HEK293 (cell line): Measurements from ENCODE around the gene GNAS-AS1.

Experiments used
- FEZF1 ChIP-seq: fragments of 450-650 bp; formaldehyde crosslinking; IDR thresholded peaks from 2 replicates; pipeline ENCODE4 v1.5.1; 2016; ENCODE audit warnings: missing biosample characterization, missing genetic modification characterization
- MEIS1 ChIP-seq: sonication (generic); formaldehyde crosslinking; IDR thresholded peaks from 2 replicates; pipeline ENCODE4 v1.8.1; 2022; ENCODE audit warnings: missing genetic modification reagents, mild to moderate bottlenecking, borderline replicate concordance
- MYNN ChIP-seq: fragments of 450-650 bp; formaldehyde crosslinking; IDR thresholded peaks from 2 replicates; pipeline ENCODE4 v1.5.1; 2016; ENCODE audit warnings: missing biosample characterization, missing genetic modification characterization, borderline replicate concordance
- TCF7L2 ChIP-seq: IDR thresholded peaks from 2 replicates; pipeline ENCODE4 v1.6.1; 2011; ENCODE audit warnings: low read depth, mild to moderate bottlenecking, inconsistent platforms, low read length, moderate library complexity, borderline replicate concordance
- TRIM28 ChIP-seq: IDR thresholded peaks from 2 replicates; pipeline ENCODE4 v1.6.1; 2011; ENCODE audit warnings: low read length, control low read depth, borderline replicate concordance
- ZNF24 ChIP-seq: fragments of 450-650 bp; formaldehyde crosslinking; IDR thresholded peaks from 2 replicates; pipeline ENCODE4 v1.5.1; 2016; ENCODE audit warnings: missing biosample characterization, missing genetic modification characterization
- ZNF302 ChIP-seq: fragments of 450-650 bp; formaldehyde crosslinking; IDR thresholded peaks from 2 replicates; pipeline ENCODE4 v1.5.1; 2016; ENCODE audit warnings: missing biosample characterization, missing genetic modification characterization, low read depth
- ZNF558 ChIP-seq: fragments of 450-650 bp; formaldehyde crosslinking; IDR thresholded peaks from 2 replicates; pipeline ENCODE4 v1.5.1; 2016; ENCODE audit warnings: missing biosample characterization, missing genetic modification characterization
- ZNF76 ChIP-seq: fragments of 450-650 bp; formaldehyde crosslinking; IDR thresholded peaks from 2 replicates; pipeline ENCODE4; 2016; ENCODE audit warnings: low read depth, missing biosample characterization, missing genetic modification characterization, borderline replicate concordance
- TF ChIP-seq, protein P1 (sequence below): fragments of 450-650 bp; formaldehyde crosslinking; IDR thresholded peaks from 2 replicates; pipeline ENCODE4 v1.5.1; 2016; ENCODE audit warnings: missing biosample characterization, missing genetic modification characterization
- TF ChIP-seq, protein P2 (sequence below): fragments of 450-650 bp; formaldehyde crosslinking; IDR thresholded peaks from 2 replicates; pipeline ENCODE4 v1.5.1; 2016; ENCODE audit warnings: missing biosample characterization, missing genetic modification characterization
- TF ChIP-seq, protein P3 (sequence below): fragments of 450-650 bp; formaldehyde crosslinking; IDR thresholded peaks from 2 replicates; pipeline ENCODE4 v1.5.1; 2016; ENCODE audit warnings: missing biosample characterization, missing genetic modification characterization
- TF ChIP-seq, protein P4 (sequence below): fragments of 450-650 bp; formaldehyde crosslinking; IDR thresholded peaks from 2 replicates; pipeline ENCODE4 v1.5.1; 2016; ENCODE audit warnings: missing biosample characterization, missing genetic modification characterization

DNA sequence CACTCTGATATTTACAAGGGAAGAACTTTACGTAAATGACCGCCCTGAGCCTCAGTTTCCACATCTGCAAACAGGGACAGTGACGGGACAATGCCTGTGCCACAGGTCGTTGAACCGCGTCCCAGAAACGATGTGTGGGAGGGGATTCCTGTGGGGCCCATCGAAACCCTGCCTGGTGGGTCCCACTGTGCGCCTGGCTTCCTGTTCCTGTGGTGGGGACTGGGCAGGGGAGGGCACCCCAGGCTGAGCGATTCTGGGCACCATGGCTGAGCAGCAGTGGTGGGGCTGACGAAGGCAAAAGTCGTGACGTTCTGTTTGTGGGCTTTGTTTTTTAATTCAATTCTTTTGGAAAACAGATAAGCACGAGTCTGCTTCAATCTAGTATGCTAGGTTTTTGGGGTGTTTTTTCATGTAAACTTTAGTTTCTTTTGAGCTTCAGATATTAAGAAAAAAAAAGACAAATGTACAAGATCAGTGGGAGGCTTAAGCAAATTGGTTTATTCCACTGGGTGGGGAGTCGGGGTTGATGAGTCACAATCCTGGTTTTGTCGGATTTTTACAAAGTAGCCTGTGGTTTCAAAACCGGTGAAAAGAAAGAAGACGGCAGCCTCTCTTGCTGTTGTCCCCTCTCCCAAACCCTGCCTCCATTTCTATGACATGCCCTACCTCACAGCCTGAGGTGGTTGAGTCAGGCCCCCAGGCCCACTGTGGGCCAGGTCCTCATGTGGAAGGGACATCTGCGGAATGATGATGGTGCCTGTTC lies 40.4 kb downstream of the GNAS-AS1 start:
- TF ChIP-seq, protein P1, sequence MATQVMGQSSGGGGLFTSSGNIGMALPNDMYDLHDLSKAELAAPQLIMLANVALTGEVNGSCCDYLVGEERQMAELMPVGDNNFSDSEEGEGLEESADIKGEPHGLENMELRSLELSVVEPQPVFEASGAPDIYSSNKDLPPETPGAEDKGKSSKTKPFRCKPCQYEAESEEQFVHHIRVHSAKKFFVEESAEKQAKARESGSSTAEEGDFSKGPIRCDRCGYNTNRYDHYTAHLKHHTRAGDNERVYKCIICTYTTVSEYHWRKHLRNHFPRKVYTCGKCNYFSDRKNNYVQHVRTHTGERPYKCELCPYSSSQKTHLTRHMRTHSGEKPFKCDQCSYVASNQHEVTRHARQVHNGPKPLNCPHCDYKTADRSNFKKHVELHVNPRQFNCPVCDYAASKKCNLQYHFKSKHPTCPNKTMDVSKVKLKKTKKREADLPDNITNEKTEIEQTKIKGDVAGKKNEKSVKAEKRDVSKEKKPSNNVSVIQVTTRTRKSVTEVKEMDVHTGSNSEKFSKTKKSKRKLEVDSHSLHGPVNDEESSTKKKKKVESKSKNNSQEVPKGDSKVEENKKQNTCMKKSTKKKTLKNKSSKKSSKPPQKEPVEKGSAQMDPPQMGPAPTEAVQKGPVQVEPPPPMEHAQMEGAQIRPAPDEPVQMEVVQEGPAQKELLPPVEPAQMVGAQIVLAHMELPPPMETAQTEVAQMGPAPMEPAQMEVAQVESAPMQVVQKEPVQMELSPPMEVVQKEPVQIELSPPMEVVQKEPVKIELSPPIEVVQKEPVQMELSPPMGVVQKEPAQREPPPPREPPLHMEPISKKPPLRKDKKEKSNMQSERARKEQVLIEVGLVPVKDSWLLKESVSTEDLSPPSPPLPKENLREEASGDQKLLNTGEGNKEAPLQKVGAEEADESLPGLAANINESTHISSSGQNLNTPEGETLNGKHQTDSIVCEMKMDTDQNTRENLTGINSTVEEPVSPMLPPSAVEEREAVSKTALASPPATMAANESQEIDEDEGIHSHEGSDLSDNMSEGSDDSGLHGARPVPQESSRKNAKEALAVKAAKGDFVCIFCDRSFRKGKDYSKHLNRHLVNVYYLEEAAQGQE (tag by site-specific recombination) = no peak
- TF ChIP-seq TCF7L2 (no peak), FEZF1 (no peak), ZNF24 (tag by site-specific recombination) (no peak), ZNF558 (tag by site-specific recombination) (no peak), ZNF302 (tag by site-specific recombination) (no peak), MEIS1 (CRISPR knock-in tag) (no peak), ZNF76 (no peak), MYNN (tag by site-specific recombination) (no peak), TRIM28 (no peak)
- TF ChIP-seq, protein P2, sequence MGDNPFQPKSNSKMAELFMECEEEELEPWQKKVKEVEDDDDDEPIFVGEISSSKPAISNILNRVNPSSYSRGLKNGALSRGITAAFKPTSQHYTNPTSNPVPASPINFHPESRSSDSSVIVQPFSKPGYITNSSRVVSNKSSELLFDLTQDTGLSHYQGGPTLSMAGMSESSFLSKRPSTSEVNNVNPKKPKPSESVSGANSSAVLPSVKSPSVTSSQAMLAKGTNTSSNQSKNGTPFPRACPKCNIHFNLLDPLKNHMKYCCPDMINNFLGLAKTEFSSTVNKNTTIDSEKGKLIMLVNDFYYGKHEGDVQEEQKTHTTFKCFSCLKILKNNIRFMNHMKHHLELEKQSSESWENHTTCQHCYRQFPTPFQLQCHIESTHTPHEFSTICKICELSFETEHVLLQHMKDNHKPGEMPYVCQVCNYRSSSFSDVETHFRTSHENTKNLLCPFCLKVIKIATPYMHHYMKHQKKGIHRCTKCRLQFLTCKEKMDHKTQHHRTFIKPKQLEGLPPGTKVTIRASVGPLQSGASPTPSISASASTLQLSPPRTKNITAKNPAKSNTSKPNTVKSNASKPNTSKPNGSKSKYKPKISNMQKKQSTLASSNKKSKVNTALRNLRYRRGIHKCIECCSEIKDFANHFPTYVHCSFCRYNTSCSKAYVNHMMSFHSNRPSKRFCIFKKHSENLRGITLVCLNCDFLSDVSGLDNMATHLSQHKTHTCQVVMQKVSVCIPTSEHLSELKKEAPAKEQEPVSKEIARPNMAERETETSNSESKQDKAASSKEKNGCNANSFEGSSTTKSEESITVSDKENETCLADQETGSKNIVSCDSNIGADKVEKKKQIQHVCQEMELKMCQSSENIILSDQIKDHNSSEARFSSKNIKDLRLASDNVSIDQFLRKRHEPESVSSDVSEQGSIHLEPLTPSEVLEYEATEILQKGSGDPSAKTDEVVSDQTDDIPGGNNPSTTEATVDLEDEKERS = no peak
- TF ChIP-seq, protein P3, sequence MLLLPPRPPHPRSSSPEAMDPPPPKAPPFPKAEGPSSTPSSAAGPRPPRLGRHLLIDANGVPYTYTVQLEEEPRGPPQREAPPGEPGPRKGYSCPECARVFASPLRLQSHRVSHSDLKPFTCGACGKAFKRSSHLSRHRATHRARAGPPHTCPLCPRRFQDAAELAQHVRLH (tag by site-specific recombination) = no peak
- TF ChIP-seq, protein P4, sequence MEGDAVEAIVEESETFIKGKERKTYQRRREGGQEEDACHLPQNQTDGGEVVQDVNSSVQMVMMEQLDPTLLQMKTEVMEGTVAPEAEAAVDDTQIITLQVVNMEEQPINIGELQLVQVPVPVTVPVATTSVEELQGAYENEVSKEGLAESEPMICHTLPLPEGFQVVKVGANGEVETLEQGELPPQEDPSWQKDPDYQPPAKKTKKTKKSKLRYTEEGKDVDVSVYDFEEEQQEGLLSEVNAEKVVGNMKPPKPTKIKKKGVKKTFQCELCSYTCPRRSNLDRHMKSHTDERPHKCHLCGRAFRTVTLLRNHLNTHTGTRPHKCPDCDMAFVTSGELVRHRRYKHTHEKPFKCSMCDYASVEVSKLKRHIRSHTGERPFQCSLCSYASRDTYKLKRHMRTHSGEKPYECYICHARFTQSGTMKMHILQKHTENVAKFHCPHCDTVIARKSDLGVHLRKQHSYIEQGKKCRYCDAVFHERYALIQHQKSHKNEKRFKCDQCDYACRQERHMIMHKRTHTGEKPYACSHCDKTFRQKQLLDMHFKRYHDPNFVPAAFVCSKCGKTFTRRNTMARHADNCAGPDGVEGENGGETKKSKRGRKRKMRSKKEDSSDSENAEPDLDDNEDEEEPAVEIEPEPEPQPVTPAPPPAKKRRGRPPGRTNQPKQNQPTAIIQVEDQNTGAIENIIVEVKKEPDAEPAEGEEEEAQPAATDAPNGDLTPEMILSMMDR (tag by site-specific recombination) = no peak
